Loucy (cell line): ENCODE measurements around the gene ZNF576.

Experiments
- H2AFZ ChIP-seq: fragments of 200-600 bp; sonication (generic); 2 replicates; pipeline ENCODE4 v1.6.0; 2016; ENCODE audit warnings: antibody characterized with exemption, mild to moderate bottlenecking, low read length, moderate library complexity
- H3F3A ChIP-seq: fragments of 200-600 bp; 2 replicates; pipeline ENCODE4 v1.6.0; 2016; ENCODE audit warnings: antibody characterized with exemption, low read depth, mild to moderate bottlenecking
- H3K27me3 ChIP-seq: fragments of 200-600 bp; sonication (generic); 2 replicates; pipeline ENCODE4 v1.6.1; 2014; ENCODE audit warnings: low read length, mild to moderate bottlenecking; ENCODE audit not compliant: insufficient read depth, poor library complexity, severe bottlenecking
- H3K36me3 ChIP-seq: fragments of 200-600 bp; sonication (generic); 2 replicates; pipeline ENCODE4 v1.6.1; 2016; ENCODE audit warnings: low read length; ENCODE audit not compliant: insufficient read depth
- H3K4me1 ChIP-seq: fragments of 200-600 bp; sonication (generic); 2 replicates; pipeline ENCODE4 v1.5.1; 2014; ENCODE audit warnings: low read length, mild to moderate bottlenecking; ENCODE audit not compliant: insufficient read depth, poor library complexity, severe bottlenecking
- H3K4me2 ChIP-seq: fragments of 200-600 bp; sonication (generic); 2 replicates; pipeline ENCODE4 v1.6.0; 2014; ENCODE audit warnings: antibody characterized with exemption, low read length, low read depth, mild to moderate bottlenecking; ENCODE audit not compliant: poor library complexity, severe bottlenecking
- H3K4me3 ChIP-seq: fragments of 200-600 bp; sonication (generic); 2 replicates; pipeline ENCODE4 v1.5.1; 2014; ENCODE audit warnings: low read length, mild to moderate bottlenecking, mixed read lengths; ENCODE audit not compliant: poor library complexity, severe bottlenecking
- H3K79me2 ChIP-seq: fragments of 200-600 bp; sonication (generic); 2 replicates; pipeline ENCODE4 v1.6.1; 2014; ENCODE audit warnings: low read length; ENCODE audit not compliant: insufficient read depth
- H3K9ac ChIP-seq: fragments of 200-600 bp; sonication (generic); 2 replicates; pipeline ENCODE4 v1.6.0; 2014; ENCODE audit warnings: mild to moderate bottlenecking, low read depth, low read length, moderate library complexity; ENCODE audit not compliant: poor library complexity, severe bottlenecking
- H3K9me2 ChIP-seq: fragments of 200-600 bp; sonication (generic); replicated peaks from 2 replicates; pipeline ENCODE4 v1.6.1; 2016; ENCODE audit warnings: low read depth, low read length, mixed read lengths
- H3K9me3 ChIP-seq: fragments of 200-600 bp; sonication (generic); 2 replicates; pipeline ENCODE4 v1.6.1; 2014; ENCODE audit warnings: mild to moderate bottlenecking, antibody characterized with exemption, low read length, low read depth; ENCODE audit not compliant: insufficient read depth
- H4K20me1 ChIP-seq: fragments of 200-600 bp; sonication (generic); 2 replicates; pipeline ENCODE4 v1.6.0; 2014; ENCODE audit warnings: antibody characterized with exemption, low read length, mild to moderate bottlenecking; ENCODE audit not compliant: insufficient read depth, poor library complexity, severe bottlenecking
- CTCF ChIP-seq: fragments of 200-600 bp; sonication (generic); conservative IDR thresholded peaks from 2 replicates; pipeline ENCODE4 v1.5.1; 2014; ENCODE audit warnings: mild to moderate bottlenecking, antibody characterized with exemption, low read length
- EZH2phosphoT487 ChIP-seq: fragments of 200-600 bp; IDR thresholded peaks from 2 replicates; pipeline ENCODE4 v1.6.1; 2018; ENCODE audit warnings: antibody characterized with exemption, mild to moderate bottlenecking, moderate library complexity, borderline replicate concordance

Gene ZNF576

GRCh38 chr19:43574424-43575155 is 21.8 kb upstream of the ZNF576 start:
- Histone ChIP-seq H2AFZ (no peak overlapping the region), H4K20me1 (no peaks in the 10 kb centered on the region), H3K79me2 (peaks cover 60% of the 10 kb centered on the region), H3K36me3 (no peaks in the 10 kb centered on the region), H3K9me3 (no peaks in the 10 kb centered on the region), H3K9ac (peak overlapping the region; percentile 98), H3K4me1 (peaks cover 31% of the 10 kb centered on the region), H3F3A (no peaks in the 10 kb centered on the region), H3K4me2 (peak overlapping the region; percentile 100), H3K9me2 (no peaks in the 10 kb centered on the region), H3K4me3 (peak overlapping the region; percentile 85), H3K27me3 (no peaks in the 10 kb centered on the region)
- TF ChIP-seq EZH2phosphoT487, result no peak
- TF ChIP-seq CTCF, result no peak

- no peak for TF ChIP-seq EZH2phosphoT487
- no peak for TF ChIP-seq CTCF
- no peaks in the 10 kb centered on the region for H3K9me3 ChIP-seq
- H3F3A ChIP-seq, result no peaks in the 10 kb centered on the region
- H4K20me1 ChIP-seq, result no peaks in the 10 kb centered on the region
- peak within 1 kb of the TSS; percentile 98 for H3K9ac ChIP-seq
- H3K27me3 ChIP-seq, result no peaks in the 10 kb centered on the region
- H3K4me3 ChIP-seq, result peak within 1 kb of the TSS; percentile 85
- no peaks in the 10 kb centered on the region for H3K9me2 ChIP-seq
- peaks cover 59% of the 10 kb centered on the region for H3K79me2 ChIP-seq
- no peaks in the 10 kb centered on the region for H3K36me3 ChIP-seq
- H3K4me1 ChIP-seq, result peaks cover 37% of the 10 kb centered on the region
- peak within 1 kb of the TSS; percentile 100 for H3K4me2 ChIP-seq
- peak within 1 kb of the TSS; percentile 64 for H2AFZ ChIP-seq
Measured at GRCh38 chr19:43575156-43575950, 21.0 kb upstream of the ZNF576 start, which contains the start of the genes PINLYP and XRCC1. Gene PINLYP (plus strand): TSS chr19:43575801. CDS start chr19:43577192, 1,391 bp downstream. Gene XRCC1 (minus strand): TSS chr19:43575527. CDS start chr19:43575458, 69 bp downstream.

- TF ChIP-seq CTCF, result no peak
- TF ChIP-seq EZH2phosphoT487, result no peak
- H3K79me2 ChIP-seq, result peaks cover 61% of the 10 kb centered on the region
- H3K9ac ChIP-seq, result peak overlapping the region; percentile 28
- H4K20me1 ChIP-seq, result no peaks in the 10 kb centered on the region
- H3K9me2 ChIP-seq, result no peaks in the 10 kb centered on the region
- H3K36me3 ChIP-seq, result no peaks in the 10 kb centered on the region
- H3K27me3 ChIP-seq, result no peaks in the 10 kb centered on the region
- no peak overlapping the region for H2AFZ ChIP-seq
- peak overlapping the region; percentile 48 for H3K4me3 ChIP-seq
- no peaks in the 10 kb centered on the region for H3F3A ChIP-seq
- H3K4me2 ChIP-seq, result peak overlapping the region; percentile 61
- H3K9me3 ChIP-seq, result no peaks in the 10 kb centered on the region
- H3K4me1 ChIP-seq, result peaks cover 38% of the 10 kb centered on the region
Measured at GRCh38 chr19:43575955-43576878, 20.2 kb upstream of the ZNF576 start.
